Measurements from ENCODE around the gene ST7.

GRCh38 chr7:117186218-117187010, 233.1 kb downstream of the ST7 start:
- TF ChIP-seq CTCF (IDR thresholded peaks at IDR 0.05) = no peak
- TF ChIP-seq POLR2AphosphoS5 (IDR thresholded peaks at IDR 0.05) = no peak
- no peak for TF ChIP-seq EP300 (IDR thresholded peaks at IDR 0.05)
- no peak for TF ChIP-seq POLR2A (IDR thresholded peaks at IDR 0.05)
